ENCODE measurements around the gene PAM16.

DNA sequence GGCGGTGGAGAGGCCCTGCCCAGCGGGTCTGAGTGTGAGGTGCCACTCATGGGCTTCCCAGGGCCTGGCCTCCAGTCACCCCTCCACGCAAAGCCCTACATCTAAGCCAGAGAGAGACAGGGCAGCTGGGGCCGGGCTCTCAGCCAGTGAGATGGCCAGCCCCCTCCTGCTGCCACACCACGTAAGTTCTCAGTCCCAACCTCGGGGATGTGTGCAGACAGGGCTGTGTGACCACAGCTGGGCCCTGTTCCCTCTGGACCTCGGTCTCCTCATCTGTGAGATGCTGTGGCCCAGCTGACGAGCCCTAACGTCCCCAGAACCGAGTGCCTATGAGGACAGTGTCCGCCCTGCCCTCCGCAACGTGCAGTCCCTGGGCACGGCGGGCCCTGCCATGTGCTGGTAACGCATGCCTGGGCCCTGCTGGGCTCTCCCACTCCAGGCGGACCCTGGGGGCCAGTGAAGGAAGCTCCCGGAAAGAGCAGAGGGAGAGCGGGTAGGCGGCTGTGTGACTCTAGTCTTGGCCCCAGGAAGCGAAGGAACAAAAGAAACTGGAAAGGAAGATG, 31.8 kb upstream of the PAM16 start:
- TF ChIP-seq, protein P1, sequence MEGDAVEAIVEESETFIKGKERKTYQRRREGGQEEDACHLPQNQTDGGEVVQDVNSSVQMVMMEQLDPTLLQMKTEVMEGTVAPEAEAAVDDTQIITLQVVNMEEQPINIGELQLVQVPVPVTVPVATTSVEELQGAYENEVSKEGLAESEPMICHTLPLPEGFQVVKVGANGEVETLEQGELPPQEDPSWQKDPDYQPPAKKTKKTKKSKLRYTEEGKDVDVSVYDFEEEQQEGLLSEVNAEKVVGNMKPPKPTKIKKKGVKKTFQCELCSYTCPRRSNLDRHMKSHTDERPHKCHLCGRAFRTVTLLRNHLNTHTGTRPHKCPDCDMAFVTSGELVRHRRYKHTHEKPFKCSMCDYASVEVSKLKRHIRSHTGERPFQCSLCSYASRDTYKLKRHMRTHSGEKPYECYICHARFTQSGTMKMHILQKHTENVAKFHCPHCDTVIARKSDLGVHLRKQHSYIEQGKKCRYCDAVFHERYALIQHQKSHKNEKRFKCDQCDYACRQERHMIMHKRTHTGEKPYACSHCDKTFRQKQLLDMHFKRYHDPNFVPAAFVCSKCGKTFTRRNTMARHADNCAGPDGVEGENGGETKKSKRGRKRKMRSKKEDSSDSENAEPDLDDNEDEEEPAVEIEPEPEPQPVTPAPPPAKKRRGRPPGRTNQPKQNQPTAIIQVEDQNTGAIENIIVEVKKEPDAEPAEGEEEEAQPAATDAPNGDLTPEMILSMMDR (IDR thresholded peaks at IDR 0.05), result no peak
- no peak for TF ChIP-seq POLR2A (IDR thresholded peaks at IDR 0.05)

Measured in lower leg skin (tissue), 3 donors.